HG03135 (cell line): Measurements from ENCODE around the gene RNF123.
A peak's percentile ranks its signal among the peaks of the same experiment; 100 is the strongest.

Experiments
- ATAC-seq: cut with Tn5 transposase; IDR thresholded peaks from one replicate; pipeline ENCODE4 v1.9.1; 2021; ENCODE audit warnings: mild to moderate bottlenecking, moderate library complexity; ENCODE audit not compliant: unreplicated experiment

RNF123 gene

DNA sequence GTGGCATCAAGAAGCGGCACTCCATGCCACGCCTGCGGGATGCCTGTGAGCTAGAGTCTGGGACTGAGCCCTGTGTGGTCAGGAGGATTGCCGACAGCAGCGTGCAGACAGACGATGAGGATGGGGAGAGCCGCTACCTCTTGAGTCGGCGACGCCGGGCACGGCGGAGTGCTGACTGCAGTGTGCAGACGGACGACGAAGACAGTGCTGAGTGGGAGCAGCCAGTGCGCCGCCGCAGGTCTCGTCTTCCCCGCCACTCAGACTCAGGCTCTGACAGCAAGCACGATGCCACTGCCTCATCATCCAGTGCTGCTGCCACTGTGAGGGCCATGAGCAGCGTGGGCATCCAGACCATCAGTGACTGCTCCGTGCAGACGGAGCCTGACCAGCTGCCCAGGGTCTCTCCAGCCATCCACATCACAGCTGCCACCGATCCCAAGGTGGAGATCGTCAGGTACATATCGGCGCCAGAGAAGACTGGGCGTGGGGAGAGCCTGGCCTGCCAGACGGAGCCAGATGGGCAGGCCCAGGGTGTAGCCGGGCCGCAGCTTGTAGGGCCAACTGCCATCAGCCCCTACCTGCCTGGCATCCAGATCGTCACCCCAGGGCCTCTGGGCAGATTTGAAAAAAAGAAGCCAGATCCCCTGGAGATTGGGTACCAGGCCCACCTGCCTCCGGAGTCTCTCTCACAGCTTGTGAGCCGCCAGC, 32.0 kb upstream of the RNF123 start:
- no peak for ATAC-seq

DNA sequence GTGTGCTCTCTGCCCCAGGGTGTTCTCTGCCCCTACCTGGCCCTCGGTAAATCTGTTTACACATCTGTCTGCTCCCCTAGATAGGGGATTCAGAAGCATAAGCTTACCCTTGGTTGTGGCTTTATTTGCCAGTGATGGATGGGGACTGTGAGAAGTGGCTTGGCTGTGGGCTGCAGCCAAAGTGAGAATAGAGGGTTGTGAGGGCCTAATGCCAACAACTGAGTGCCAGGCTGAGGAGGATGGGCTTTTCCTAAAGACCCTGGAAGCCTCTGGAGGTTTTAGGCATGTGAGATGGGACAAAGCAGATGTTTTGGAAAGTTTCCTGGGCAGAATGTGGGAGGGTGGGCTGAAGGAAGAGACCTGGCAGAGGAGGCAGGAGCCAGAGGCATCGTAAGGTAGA, 30.6 kb upstream of the RNF123 start:
- no peak for ATAC-seq

DNA sequence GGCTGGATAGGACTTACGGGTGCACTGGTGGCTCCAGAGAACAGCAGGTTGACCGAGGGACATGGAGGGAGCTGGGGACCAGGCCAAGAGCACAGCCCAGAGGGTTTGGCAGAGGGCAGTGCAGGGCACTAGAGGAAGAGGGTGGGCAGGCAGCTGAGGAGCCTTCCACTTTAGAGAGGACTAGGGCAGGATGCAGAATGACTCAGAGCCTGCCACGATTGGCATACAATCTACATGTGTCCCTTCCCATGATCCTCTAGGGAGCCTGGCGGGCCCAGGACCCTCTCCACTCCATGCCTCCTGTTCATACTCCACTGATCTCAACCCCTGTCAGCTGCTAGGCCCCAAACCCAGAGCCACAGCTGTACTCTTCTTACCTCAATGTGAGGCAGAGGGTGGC, 29.6 kb upstream of the RNF123 start:
- ATAC-seq = no peak

DNA sequence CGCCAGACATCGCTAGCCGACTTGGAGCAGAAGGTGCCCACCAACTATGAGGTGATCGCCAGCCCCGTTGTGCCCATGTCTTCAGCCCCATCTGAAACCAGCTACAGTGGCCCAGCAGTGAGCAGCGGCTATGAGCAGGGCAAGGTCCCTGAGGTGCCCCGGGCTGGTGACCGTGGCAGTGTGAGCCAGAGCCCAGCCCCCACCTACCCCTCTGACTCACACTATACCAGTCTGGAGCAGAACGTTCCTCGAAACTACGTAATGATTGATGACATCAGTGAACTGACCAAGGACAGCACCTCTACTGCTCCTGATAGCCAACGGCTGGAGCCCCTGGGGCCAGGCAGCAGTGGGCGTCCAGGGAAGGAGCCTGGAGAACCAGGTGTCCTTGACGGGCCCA, 28.1 kb upstream of the RNF123 start:
- no peak for ATAC-seq

DNA sequence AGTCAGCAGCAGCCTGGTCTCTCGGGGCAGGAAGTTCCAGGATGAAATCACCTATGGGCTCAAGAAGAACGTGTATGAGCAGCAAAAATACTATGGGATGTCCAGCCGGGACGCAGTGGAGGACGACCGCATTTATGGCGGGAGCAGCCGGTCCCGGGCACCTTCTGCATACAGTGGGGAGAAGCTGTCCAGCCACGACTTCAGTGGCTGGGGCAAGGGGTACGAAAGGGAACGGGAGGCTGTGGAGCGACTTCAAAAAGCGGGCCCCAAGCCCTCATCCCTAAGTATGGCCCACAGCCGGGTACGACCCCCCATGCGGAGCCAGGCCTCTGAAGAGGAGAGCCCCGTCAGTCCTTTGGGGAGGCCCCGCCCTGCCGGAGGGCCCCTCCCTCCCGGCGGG, 27.3 kb upstream of the RNF123 start:
- ATAC-seq = no peak

DNA sequence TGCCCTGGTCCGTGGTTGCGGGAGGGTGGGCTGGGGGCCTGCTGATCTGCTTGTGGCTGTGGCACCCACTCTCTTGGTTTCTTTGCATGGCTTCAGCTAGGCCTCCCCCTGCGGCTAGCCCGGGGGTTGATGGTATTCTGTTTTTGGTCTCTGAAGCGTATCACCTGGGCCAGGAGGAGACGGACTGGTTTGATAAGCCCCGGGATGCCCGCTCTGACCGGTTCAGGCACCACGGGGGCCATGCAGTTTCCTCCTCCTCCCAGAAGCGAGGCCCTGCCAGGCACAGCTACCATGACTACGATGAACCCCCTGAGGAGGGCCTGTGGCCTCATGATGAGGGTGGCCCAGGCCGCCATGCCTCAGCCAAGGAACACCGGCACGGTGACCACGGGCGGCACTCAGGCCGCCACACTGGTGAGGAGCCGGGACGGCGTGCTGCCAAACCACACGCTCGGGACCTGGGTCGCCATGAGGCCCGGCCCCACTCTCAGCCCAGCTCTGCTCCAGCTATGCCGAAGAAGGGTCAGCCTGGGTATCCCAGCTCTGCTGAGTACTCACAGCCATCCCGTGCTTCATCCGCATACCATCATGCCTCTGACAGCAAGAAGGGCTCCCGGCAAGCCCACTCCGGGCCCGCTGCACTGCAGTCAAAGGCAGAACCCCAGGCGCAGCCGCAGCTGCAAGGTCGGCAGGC, 26.5 kb upstream of the RNF123 start:
- no peak for ATAC-seq

DNA sequence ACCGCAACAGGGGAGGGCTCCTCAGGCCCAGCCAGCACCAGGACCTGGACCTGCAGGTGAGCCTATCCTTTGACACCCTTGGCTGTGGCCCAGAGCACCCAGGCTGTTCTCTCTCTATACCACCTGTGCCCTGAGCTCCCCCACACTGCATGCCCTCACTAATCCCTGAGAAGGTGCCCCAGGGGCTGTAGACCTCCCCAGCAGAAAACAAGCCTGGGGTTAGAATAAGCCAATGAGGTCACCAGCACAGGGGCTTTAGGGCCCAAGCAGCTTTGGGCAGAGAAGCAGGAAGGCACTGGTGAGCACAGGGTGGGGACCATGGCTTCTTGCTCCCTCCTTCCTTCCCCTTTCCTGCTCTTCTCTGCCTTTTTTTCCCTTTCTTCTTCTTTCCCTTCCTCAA, 25.5 kb upstream of the RNF123 start:
- ATAC-seq = no peak

DNA sequence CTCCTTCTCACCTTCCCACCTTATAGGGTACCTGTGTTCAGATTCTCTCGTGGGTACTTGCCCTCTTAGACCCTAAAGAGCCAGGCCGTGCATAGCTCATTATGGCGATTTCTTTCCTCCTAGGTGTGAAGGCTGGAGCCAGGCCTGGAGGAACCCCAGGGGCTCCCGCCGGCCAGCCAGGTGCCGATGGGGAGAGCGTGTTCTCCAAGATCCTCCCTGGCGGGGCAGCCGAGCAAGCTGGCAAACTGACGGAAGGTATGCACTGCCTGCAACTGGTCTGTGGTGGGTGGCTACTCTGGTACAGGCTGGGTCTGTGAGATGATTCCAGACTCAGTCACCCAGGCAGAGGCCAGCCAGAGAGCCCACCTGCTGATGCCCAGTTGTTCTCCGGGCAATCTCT, 25.1 kb upstream of the RNF123 start:
- ATAC-seq = no peak

DNA sequence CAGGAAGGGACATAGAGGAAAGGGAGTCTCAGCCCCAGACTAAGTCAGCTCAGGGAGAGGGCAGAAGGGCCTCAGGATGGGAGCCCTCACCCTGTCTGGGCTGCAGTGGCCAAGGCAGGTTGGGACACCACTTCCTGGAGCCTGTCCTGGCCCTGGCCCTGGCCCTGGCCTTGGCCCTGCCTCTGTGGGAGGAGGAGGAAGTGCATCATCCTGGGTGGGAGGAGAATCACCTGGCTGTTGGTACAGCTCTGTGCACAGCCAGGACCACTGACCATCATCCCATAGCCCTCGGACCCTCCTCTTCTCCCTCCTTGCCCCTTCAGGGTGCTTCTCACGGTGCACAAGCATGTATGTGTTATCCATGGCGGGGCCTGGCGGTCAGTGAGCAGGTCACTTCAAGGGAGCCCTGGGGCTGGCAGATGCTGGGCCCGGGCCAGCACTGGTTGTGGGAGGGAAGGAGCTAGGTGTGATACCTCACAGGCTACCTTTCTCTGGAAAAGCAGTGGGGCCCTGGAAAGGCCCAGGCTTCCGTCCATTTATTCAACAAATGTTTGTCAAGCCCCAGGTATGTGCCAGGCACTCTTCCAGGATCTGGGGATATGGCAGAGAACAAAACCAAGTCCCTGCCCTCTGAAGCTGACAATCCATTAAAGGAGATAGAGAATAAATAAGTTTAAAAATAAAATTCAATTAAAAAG, 23.4 kb upstream of the RNF123 start:
- no peak for ATAC-seq

DNA sequence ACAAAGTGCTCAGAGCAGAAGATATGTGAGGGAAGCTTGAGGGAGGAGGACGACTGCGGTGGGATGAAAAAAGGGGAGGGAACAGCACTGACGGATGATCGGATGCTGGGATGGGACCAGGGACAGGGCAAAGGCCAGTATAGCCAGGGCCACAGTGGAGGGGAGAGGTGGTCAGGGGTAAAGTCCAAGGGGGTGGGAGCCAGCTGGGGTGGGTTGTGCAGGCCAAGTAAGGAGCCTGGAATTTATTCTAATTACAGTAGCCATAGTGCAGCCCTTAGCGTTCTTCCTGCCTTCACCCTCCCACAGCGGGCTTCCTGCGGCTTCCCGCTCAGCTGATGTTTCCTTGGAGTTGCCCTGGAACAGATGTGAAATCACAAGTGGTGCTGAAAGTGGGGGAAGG, 22.8 kb upstream of the RNF123 start:
- ATAC-seq = no peak

DNA sequence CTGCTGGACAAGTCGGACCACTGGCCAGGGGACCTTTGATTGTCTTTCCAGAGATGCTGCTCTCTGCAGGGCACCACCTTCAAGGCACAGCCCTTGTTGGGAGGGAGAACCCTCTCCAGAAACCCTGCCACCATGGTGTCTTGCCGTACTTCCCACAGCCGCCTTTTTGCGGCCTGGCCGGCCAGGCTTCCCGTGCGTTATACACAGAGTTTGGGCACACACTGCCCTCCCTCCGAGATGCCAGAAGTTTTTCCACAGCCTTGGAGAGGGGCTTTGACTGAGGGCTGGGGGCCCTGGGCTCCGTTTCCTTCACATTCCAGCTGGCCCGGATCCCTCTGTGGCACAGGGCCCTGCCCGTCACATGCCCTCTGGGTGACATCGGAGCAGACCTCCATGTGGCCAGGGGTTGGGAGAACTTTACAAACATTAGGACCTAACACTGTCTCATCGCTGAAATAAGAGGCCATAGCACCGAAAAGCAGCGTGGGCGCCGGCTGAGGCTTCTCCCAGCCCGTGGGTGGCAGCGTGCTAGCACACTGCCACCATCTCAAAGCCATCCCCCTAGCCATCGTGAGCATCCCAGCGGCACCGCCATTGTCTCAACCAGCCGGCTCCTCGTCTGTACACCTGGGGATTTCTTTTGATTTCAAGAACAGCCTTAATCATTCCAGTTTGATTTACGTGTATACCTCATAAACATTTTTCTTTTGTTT, 21.5 kb upstream of the RNF123 start:
- ATAC-seq = no peak

DNA sequence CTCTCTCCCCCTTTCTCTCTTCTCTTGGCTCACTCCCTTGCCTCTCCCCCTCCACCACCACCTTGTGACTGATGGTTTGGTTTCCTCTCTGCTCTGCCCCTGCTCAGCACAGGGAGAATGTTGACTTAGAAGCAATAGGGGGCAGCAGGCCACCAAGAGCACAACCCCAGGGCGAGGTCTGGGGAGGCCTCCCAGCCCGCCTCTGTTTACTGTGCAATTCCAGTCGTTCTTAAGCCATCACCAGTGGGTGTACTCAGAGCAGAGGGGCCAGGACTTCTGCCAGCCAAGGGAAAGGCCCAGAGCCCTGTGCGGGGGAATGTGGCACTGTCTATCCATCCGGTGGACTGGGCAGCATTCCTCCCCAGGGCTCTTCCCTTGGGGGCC, 21.0 kb upstream of the RNF123 start:
- ATAC-seq = no peak

DNA sequence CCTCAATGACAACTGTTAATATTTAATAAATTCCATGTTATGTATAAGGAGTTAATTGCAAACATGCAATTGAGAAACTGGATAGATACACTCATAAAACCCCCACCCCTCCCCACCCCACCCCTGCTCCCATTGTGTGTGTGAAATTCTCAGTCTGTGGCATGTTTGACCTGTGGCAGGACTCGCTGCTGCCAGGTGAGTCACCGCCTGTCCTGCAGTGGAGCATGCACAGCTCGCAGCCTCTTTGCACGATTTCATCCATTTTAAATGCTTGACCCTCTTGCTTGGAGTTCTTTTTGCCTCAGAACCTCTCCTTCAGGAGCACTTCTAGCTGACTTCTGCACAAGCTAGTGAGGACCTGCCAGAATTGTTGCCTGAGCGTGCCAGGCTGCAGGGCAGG, 20.5 kb upstream of the RNF123 start:
- ATAC-seq = no peak

DNA sequence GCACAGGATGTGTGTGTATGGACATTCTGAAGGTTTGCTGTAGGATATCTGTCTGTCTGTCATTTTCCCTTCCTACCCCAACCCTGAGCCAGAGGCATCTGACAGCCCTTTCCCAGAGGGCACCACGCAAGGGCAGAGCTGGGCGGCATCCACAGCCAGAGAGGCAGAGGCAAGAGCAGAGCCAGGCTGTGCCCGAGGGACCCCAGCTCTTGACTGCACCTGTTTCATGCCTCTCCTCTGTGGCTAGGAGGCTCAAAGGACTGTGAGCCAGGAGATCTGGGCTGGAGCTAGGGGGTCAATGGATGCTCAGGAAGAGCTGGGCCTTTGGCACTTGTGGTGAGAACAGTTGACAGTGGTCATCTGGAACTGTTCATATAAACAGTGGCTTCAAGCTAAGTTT, 20.0 kb upstream of the RNF123 start:
- ATAC-seq = no peak

DNA sequence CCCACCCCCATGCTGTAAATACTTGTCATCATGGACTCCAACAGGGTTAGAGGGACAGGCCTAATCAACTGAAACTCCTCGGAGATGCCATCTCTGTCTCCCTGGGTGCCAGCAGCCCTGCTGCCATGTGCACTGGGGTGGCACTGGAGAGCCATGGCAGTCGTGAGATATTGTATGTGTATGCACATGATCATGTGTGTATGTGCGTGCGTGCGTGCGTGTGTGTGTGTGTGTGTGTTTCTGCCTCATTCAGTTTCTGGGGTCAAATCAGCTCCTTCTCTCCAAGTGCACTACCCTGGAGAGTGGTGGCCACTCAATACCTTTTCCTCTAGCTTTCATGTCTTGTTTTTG, 18.4 kb upstream of the RNF123 start:
- no peak for ATAC-seq

DNA sequence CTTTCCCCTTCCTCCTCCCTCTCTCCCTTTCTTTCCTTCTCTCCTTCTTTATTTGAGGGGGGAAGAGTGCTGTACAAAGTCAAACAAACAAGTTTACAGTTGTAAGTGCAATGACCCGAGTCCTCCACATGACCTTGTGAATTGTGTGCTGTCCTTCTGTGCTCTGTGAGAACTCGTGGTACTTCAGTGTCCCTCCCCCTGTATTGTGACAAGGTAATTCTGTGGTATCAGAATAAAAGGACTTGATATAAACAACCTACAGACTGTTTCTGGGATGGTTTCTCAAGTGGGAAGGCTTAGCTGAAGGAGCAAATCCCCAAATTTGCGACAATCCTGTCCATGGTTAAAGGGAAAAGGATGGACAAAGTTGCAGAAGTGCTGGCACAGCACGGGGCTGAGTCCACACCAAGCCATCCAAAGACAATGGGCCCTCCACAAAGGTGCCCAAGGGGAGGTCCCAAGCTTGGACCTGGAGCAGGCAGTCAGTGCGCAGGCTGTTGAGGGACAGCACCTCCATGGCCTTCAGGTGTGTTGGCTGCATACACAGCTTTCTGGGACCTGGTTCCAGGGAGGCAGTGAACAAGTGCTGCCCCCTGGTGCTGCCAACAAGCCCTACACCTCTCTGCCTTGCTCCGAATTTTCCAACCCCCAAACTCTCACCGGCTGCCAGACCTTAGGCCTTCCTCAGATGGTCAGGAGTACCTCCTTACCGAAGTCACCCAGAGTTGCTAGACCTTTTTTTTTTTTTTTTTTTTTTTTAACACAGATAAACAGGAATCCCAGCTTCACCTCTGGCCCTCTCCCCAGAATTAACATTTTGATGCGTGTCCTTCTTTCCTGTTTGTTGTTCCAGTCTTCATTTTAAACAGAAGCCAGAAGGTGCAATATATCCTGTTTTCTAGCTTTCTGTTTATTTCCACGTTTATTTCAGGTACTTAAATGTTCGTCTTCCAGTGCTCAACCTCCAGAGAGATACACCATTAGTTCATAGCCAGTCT, 17.8 kb upstream of the RNF123 start:
- ATAC-seq = no peak

DNA sequence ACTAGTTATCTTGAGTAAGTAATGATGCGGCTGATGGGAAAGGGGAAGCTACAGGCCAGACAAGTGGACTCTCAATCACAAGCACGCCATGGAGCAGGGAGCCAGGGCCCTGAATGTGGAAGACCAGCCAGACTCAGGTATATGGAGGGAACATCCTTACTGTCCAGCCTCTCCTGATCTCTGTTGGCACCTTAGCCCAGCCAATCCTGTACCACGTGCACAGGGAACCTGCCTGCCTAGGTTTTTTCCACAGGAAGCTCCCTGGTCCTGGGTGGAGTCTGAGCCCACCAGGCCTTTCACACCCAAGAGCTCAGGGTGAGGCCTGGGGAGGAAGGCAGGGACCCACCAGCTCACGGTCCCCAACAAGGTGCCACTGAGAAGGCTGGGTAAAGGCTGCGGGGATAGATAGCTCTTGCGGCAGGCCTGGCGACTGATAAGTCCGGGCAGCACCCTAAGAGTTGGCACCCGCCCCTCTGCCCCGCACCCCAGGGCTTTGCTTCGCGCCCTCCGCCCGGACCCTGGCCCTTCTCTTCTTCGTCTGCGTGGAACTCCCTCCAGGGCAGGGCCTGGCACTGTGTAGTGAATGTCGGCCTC, 16.1 kb upstream of the RNF123 start:
- ATAC-seq = no peak

DNA sequence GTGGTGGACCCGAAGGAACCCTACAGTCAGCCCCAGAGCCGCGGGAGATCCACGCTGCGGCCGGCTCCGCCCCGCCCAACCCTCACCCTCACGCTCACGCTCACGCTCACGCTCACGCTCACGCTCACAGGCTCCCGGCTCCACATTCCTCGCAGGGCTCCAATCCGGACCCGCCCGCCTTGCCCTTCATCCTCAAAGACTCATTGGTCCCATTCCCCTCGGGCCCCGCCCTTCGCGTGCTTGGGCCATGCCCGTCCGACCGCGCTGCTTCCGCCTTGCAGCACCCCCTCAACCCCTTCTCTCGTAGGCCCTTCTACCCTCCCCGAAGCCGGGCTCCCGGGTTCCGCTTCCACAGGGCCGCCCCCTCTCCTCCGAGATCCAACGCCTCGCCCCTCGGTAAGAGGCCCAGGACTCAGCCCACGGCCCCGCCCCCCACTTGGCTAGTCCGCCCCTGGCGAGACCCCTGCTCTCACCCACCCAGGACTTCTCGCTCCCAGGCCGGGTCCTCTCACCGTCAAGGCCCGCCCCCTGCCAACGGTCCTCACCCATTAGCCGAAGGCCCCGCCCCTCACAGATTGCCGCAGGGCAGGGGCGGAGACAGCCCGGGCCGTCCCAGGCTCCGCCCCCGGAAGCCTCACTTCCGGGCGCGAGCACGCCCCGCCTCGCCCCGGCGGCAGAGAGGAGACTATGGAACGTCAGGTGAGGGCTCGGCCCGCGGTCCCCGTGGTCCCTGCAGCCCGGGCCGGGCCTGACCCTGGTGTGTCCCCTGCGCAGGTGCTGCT, 15.5 kb upstream of the RNF123 start, which contains the start of gene APEH:
TSS of gene APEH (plus strand) at position 637 of the 782 bp plus-strand sequence. CDS start at position 688, 51 bp downstream.
- peak; percentile 77 for ATAC-seq

DNA sequence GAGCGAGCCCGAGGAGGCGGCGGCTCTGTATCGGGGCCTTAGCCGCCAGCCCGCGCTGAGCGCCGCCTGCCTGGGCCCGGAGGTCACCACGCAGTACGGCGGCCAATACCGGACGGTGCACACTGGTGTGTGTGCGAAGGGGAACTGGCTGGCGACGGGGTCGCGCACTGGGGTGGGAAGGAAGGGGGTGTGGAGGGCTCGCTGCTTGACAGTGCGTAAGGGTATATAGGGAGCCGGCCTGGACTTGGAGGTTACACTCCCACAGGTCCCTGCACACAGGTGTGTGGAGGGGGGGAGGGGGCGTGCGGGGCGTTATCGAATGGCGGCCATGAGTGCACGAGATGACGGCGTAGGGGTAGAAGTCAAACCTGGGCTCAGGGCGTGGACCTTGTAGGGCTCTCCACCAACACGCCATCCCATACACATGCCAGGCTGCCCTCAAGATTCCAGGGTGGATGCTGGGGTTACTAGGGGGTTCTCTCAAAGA, 14.8 kb upstream of the RNF123 start:
- ATAC-seq = peak; percentile 17
